DOHH2 (cell line): ENCODE data around the gene ZNF641.

Experiments
- H3F3A ChIP-seq: fragments of 200-600 bp; sonication (generic), shearing (Covaris generic); 2 replicates; pipeline ENCODE4 v1.6.0; 2016; ENCODE audit warnings: antibody characterized with exemption, mild to moderate bottlenecking; ENCODE audit not compliant: control insufficient read depth, insufficient read depth
- H3K27ac ChIP-seq: fragments of 200-600 bp; sonication (generic); 2 replicates; pipeline ENCODE4 v1.5.1; 2014; ENCODE audit warnings: low read depth, mild to moderate bottlenecking, low read length, moderate library complexity
- H3K27me3 ChIP-seq: fragments of 200-600 bp; sonication (generic); 2 replicates; pipeline ENCODE4 v1.6.1; 2014; ENCODE audit warnings: mild to moderate bottlenecking, low read length, mixed read lengths; ENCODE audit not compliant: control insufficient read depth
- H3K36me3 ChIP-seq: fragments of 200-600 bp; sonication (generic); 2 replicates; pipeline ENCODE4 v1.6.1; 2014; ENCODE audit warnings: mild to moderate bottlenecking, low read length, moderate library complexity, mixed read lengths; ENCODE audit not compliant: control insufficient read depth
- H3K4me1 ChIP-seq: fragments of 200-600 bp; sonication (generic); 2 replicates; pipeline ENCODE4 v1.6.1; 2014; ENCODE audit warnings: mild to moderate bottlenecking, low read length, mixed read lengths; ENCODE audit not compliant: control insufficient read depth
- H3K4me2 ChIP-seq: fragments of 200-600 bp; sonication (generic); 2 replicates; pipeline ENCODE4 v1.6.0; 2014; ENCODE audit warnings: mild to moderate bottlenecking, low read length, moderate library complexity
- H3K4me3 ChIP-seq: fragments of 200-600 bp; sonication (generic); 2 replicates; pipeline ENCODE4 v1.5.1; 2014; ENCODE audit warnings: mild to moderate bottlenecking, low read length, mixed read lengths
- H3K79me2 ChIP-seq: fragments of 200-600 bp; sonication (generic); 2 replicates; pipeline ENCODE4 v1.6.1; 2014; ENCODE audit warnings: mild to moderate bottlenecking, low read length, mixed read lengths; ENCODE audit not compliant: control insufficient read depth
- H3K9me2 ChIP-seq: fragments of 200-600 bp; sonication (generic); replicated peaks from 2 replicates; pipeline ENCODE4 v1.6.1; 2014; ENCODE audit warnings: mild to moderate bottlenecking, low read length, mixed read lengths; ENCODE audit not compliant: control insufficient read depth
- H3K9me3 ChIP-seq: fragments of 200-600 bp; sonication (generic); 2 replicates; pipeline ENCODE4 v1.6.1; 2014; ENCODE audit warnings: antibody characterized with exemption, low read length, mixed read lengths; ENCODE audit not compliant: control insufficient read depth, insufficient read depth
- H4K20me1 ChIP-seq: fragments of 200-600 bp; sonication (generic); 2 replicates; pipeline ENCODE4 v1.6.0; 2014; ENCODE audit warnings: low read depth, mild to moderate bottlenecking, antibody characterized with exemption, low read length, moderate library complexity; ENCODE audit not compliant: control insufficient read depth, insufficient read depth
- CTCF ChIP-seq: fragments of 200-600 bp; sonication (generic); IDR thresholded peaks from one replicate; pipeline ENCODE4 v1.5.1; 2014; ENCODE audit warnings: antibody characterized with exemption, mild to moderate bottlenecking, low read depth, low read length; ENCODE audit not compliant: poor library complexity, severe bottlenecking
- EZH2phosphoT487 ChIP-seq: fragments of 200-600 bp; sonication (generic); IDR thresholded peaks from 2 replicates; pipeline ENCODE4 v1.6.1; 2017; ENCODE audit warnings: borderline replicate concordance, mild to moderate bottlenecking, antibody characterized with exemption, low read length, moderate library complexity, mixed read lengths

ZNF641 gene

GRCh38 chr12:48307269-48307668 lies 43.5 kb downstream of the ZNF641 start:
- Histone ChIP-seq H3K9me3 (no peaks in the 10 kb centered on the region), H3K27ac (no peak overlapping the region), H3K4me2 (no peak overlapping the region), H4K20me1 (no peaks in the 10 kb centered on the region), H3K36me3 (no peaks in the 10 kb centered on the region), H3K9me2 (no peaks in the 10 kb centered on the region), H3K4me3 (no peak overlapping the region), H3F3A (no peaks in the 10 kb centered on the region), H3K27me3 (0 out of 2 replicates have a peak, but pooled peaks cover 2% of the 10 kb centered on the region), H3K79me2 (no peaks in the 10 kb centered on the region), H3K4me1 (no peaks in the 10 kb centered on the region)
- TF ChIP-seq EZH2phosphoT487 (no peak), CTCF (no peak)

GRCh38 chr12:48305190-48305589 lies 45.5 kb downstream of the ZNF641 start:
- Histone ChIP-seq H3F3A (no peaks in the 10 kb centered on the region), H3K79me2 (no peaks in the 10 kb centered on the region), H3K4me2 (no peak overlapping the region), H3K4me3 (no peak overlapping the region), H3K4me1 (no peaks in the 10 kb centered on the region), H3K9me3 (no peaks in the 10 kb centered on the region), H3K9me2 (no peaks in the 10 kb centered on the region), H3K27me3 (0 out of 2 replicates have a peak, but pooled peaks cover under 1% of the 10 kb centered on the region), H3K27ac (no peak overlapping the region), H3K36me3 (no peaks in the 10 kb centered on the region), H4K20me1 (no peaks in the 10 kb centered on the region)
- TF ChIP-seq EZH2phosphoT487: no peak
- TF ChIP-seq CTCF: no peak

- no peaks in the 10 kb centered on the region for H4K20me1 ChIP-seq
- no peaks in the 10 kb centered on the region for H3F3A ChIP-seq
- H3K4me3 ChIP-seq: no peak overlapping the region
- no peak overlapping the region for H3K4me2 ChIP-seq
- no peaks in the 10 kb centered on the region for H3K79me2 ChIP-seq
- no peaks in the 10 kb centered on the region for H3K36me3 ChIP-seq
- H3K27ac ChIP-seq: no peak overlapping the region
- no peaks in the 10 kb centered on the region for H3K9me2 ChIP-seq
- H3K9me3 ChIP-seq: no peaks in the 10 kb centered on the region
- TF ChIP-seq CTCF: no peak
- no peak for TF ChIP-seq EZH2phosphoT487
- no peaks in the 10 kb centered on the region for H3K27me3 ChIP-seq
- no peaks in the 10 kb centered on the region for H3K4me1 ChIP-seq
These were observed 48.4 kb downstream of the ZNF641 start for GRCh38 chr12:48302161-48302911.
